ENCODE results near the gene INAFM2.

Gene INAFM2

GRCh38 chr15:40330368-40330836 lies 6.9 kb downstream of the INAFM2 start:
- no peak for FAIRE-seq

DNA sequence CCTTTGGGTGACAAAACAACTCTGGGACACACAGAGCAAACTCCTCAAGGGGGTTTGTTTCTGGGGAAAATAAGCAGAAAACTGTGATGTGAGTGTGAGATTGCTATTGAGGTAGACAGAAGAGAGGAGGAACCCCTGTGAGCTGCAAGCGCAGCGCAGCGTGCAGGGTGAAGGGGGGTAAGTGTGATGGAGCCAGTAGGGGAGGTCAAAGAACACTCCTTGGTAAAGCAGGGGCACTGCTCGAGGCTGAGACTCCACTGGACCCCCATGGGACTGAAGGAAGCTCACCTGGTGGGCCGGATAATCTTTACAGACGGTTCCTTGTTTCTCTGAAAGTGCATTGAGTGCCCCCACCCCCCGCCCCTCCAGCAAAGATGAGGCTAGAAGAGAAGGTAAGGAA lies 7.5 kb downstream of the INAFM2 start:
- FAIRE-seq: no peak

DNA sequence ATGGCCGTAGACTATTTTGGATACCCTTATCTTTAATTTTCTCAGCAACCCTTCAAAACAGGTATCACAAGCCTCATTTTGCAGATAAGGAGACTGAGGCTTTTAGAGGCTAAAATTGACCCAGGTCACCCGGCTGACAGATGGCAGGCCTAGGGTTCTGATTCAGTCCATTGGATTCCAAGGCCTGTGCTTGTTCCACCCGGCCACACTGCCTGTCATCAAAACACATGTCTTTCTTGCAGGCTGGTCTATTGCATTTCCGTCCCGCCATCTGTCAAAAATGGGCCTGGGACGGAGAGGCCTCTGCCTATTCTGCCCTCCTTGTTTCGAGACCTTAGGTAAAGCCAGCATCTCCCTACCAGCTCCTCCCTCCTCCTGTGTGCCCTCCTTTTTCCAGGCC lies 8.1 kb downstream of the INAFM2 start:
- FAIRE-seq: no peak

- FAIRE-seq: no peak
Measured at GRCh38 chr15:40332113-40332781, 8.8 kb downstream of the INAFM2 start.

- FAIRE-seq: no peak
Measured at GRCh38 chr15:40333922-40334492, 10.5 kb downstream of the INAFM2 start.

GRCh38 chr15:40334541-40334940 lies 11.0 kb downstream of the INAFM2 start:
- FAIRE-seq: no peak

DNA sequence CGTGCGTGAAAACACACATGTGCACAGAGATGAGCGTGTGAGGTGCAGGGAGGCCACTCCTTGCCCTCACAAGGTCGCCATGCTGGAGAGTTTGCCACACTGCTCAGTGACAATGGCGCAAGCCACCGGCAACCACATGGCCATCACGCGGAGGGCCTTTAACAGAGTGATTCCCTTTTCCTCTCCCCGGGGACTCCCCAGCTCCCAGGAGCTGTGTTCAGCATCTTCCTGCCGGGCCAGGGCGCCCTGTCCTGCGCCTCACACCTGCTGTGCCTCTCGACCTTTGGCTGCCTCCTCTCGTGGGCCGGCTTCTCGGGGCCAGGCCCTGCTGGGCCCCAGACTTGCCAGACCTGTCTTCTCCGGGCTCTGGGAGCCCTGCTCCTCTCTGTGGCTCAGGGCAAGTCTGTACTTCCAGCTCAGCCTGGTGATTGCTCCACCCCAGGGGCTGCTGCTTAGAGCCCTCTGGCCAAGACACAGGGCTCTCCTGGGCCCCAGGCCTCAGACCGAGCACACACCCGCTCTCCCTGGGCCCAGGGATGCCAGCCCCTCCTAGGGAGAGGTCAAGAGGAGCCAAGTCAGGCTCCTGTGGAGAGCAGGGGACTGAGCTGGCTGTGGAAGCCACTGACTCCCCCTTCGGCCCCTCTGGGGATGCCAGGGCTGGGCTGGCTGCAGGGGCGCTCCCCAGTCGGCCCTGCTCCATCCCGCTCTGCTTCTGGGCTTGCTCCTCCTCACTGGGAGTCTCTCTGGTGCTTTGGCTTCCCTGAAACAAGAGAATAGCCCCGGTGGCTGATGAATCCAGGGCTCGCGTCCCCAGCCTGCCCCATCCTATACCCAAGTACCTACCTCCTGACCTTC lies 11.7 kb downstream of the INAFM2 start:
- no peak for FAIRE-seq

- FAIRE-seq: no peak
Measured at GRCh38 chr15:40335938-40336743, 12.6 kb downstream of the INAFM2 start.

GRCh38 chr15:40336744-40337122 lies 13.2 kb downstream of the INAFM2 start:
- FAIRE-seq: no peak

DNA sequence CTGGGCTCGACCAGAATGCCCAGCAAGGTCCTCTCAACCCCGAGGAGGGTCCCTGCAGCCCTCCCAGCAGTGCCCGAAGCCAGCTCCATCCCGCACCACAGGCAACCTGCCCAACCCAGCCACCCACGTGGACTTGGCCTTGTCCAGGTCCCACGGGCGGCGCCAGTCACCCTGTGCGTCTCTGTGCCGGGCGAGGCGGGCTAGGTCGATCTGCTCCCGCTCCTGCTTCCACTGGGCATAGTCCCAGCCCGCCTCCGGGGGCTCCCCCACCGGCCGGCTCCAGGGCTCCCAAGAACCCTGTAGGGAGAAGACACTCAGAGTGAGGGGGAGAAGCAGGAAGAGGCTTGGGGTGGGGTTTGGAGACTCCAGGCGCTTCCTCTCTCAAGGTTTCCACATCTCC lies 14.1 kb downstream of the INAFM2 start:
- no peak for FAIRE-seq

DNA sequence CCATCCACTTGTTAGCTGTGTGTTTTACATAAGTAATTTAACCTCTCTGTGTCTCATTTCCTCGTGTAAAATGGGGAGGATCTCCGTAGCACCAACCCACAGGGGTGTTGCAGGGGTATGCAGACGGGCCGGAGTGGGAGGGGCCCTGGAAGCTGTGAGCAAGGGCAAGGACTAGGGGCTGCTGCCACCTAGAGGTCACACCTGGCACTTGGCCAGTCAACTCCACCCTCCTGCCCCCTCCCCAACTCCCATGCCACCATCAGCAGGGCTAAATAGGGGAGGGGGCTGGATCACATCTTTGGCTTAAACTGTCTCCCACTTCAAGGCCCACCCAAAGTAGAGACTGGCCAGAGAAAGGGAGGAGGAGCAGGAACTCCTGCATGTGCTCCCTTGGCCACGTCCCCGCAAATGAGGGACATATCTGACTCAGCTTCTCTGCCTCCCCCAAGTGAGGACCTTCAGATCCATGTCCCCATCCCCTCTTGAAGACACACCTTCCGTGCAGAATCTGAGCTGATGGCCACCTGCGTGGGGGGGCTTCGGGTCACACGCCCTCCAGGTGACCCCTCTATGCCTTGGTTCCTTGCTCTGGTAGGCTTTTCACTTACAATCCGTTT lies 14.7 kb downstream of the INAFM2 start:
- FAIRE-seq: no peak

DNA sequence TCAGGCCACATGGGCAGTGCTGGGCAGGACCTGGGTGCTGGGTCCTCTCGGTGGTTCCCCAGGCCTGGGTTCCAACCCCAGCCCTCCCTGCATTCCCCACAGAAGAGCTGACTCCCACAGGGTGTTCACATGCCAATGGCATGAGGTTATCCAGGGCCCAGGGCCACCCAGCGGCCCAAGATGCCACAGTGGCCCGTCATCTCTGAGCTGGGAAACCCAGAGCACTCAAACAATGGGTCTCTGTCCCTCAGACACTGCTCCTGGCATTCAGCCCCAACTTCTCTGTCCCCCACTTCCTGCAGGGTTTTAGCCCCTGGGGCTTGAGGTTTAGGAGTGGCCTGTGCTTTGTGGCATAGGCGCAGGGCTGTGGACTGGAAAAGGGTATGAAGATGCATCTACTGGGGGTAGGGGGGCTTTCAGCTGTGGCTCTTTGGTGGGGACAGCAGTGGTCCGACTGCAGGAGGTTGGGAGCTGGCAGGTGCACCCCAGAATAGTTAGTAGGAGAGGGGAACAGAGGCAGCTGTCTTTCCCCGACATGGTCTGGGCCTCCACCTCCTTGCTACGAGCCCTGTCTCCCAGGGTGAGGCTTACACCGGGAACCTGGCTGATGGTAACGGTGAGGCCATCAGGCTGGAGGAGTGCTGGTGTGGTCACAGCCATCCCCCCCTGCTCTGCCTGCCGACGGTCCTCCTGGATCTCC lies 15.6 kb downstream of the INAFM2 start:
- FAIRE-seq: no peak

- no peak for FAIRE-seq
Measured at GRCh38 chr15:40339621-40339945, 16.1 kb downstream of the INAFM2 start.

DNA sequence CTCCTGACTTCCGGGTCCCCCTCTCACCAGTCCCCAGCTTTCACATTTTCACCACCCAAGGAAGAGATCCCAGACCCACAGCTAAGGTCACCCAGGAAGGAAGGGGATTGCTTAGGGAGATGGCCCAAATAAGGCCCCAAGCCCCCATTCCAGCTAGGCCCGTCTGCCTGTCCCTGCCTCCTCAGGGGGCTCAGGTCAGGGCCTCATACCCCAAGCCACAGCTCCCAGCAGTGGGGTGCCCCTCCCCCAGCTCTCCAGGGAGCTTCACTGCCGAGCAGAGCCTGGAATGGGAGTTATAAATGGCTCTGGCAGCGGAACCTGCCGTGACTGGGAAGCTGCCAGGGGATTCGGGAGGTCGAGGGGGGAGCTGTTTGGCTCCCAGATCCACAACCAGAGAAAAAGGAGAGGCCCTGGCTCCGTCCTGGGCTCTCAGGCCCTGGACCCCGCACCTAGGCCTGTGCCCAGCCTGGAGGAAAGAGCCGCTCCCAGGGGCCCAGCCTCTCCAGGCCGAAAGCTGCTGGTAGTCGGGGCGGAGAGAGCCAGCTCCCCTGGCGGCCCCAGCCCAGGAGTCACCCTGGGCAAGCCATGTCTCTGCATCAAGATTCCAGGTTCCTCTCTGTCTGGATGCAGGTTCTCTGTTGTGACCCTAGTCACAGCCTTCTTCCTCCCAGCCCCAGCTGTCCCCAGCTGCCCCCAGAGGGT lies 16.7 kb downstream of the INAFM2 start:
- no peak for FAIRE-seq

GRCh38 chr15:40340740-40341400 lies 17.4 kb downstream of the INAFM2 start, which contains the start of gene CCDC9B:
Gene CCDC9B (minus strand): TSS chr15:40340939. CDS start chr15:40340819, 120 bp downstream.
- no peak for FAIRE-seq

- FAIRE-seq: peak; percentile 60
Measured at GRCh38 chr15:40342416-40343320, 19.2 kb downstream of the INAFM2 start.

DNA sequence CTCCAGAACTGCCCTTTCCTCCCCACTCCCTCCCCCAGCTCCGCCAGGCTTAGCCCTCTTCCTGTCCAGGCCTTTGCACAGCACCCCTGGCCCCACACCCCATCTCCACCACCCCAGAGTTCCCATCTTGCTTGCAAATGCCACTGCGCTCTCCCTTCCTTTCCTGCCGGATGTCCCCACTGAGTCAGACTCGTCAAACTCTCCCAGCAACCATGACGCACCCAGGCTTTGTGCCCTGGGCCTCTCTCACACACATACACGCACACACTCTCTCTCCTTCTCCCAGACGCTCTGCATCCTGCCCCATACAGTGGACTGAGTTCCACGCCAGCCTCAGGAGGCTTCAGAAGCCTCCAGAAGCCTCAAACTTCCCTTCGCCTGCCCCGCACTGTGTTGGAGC lies 20.0 kb downstream of the INAFM2 start:
- no peak for FAIRE-seq

DNA sequence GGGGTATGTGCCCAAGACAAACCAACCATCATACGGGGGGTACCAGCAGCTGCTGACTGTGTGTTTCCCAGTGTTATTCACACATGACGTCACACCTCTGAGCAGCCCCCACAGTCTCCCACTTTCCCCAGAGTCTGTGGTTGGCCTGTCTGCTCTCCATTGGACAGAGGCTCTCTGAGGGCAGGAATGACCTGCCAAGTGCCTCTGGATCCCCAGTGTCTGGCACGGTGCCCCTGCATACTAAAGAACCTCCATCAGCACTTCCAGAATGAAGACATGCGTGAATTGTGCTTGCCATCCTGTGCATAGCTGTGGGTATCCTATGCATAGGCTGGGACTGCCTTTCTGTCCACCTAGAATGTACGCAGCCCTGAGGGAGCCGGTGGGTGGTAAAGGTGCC lies 20.7 kb downstream of the INAFM2 start:
- FAIRE-seq: no peak

- no peak for FAIRE-seq
Measured at GRCh38 chr15:40344631-40345120, 21.2 kb downstream of the INAFM2 start.

Data from colon (tissue), 2 donors.